Transverse colon (tissue), 4 donors: ENCODE measurements around the gene RCAN1.
"Not testable (repeated sequence)": the region's sequence is repeated elsewhere in the genome, so short reads cannot be mapped to it uniquely, and the experiment has no call there.

ENCODE experiments used
- POLR2A ChIP-seq: fragments of 450-650 bp; IDR thresholded peaks from one replicate; pipeline ENCODE4 v1.6.1; 2016; ENCODE audit warnings: antibody characterized with exemption, mild to moderate bottlenecking, moderate library complexity
- POLR2AphosphoS5 ChIP-seq, 3 donors: sonication (generic); formaldehyde crosslinking; IDR thresholded peaks; one replicate each; pipeline ENCODE4 v1.6.1; 2016; ENCODE audit warnings: antibody characterized with exemption in 3 of 3
- TF ChIP-seq, protein P1 (sequence below), 5 experiments: fragments of 200-600 bp in 3 of 5; fragments of 450-650 bp in 2 of 5; sonication (generic) in 3 of 5; IDR thresholded peaks; 1 replicate in 2 of 5; 2 replicates in 3 of 5; pipeline ENCODE4 v1.5.1; 2016 to 2017; ENCODE audit warnings: antibody characterized with exemption in 5 of 5, inconsistent platforms in 3 of 5, mild to moderate bottlenecking in 2 of 5, moderate library complexity in 1 of 5

- TF ChIP-seq POLR2AphosphoS5 (IDR thresholded peaks at IDR 0.05); POLR2A: not testable (repeated sequence)
- TF ChIP-seq, protein P1, sequence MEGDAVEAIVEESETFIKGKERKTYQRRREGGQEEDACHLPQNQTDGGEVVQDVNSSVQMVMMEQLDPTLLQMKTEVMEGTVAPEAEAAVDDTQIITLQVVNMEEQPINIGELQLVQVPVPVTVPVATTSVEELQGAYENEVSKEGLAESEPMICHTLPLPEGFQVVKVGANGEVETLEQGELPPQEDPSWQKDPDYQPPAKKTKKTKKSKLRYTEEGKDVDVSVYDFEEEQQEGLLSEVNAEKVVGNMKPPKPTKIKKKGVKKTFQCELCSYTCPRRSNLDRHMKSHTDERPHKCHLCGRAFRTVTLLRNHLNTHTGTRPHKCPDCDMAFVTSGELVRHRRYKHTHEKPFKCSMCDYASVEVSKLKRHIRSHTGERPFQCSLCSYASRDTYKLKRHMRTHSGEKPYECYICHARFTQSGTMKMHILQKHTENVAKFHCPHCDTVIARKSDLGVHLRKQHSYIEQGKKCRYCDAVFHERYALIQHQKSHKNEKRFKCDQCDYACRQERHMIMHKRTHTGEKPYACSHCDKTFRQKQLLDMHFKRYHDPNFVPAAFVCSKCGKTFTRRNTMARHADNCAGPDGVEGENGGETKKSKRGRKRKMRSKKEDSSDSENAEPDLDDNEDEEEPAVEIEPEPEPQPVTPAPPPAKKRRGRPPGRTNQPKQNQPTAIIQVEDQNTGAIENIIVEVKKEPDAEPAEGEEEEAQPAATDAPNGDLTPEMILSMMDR (IDR thresholded peaks at IDR 0.05), result not testable (repeated sequence)
Measured at GRCh38 chr21:34568801-34569200, 46.1 kb downstream of the RCAN1 start.
